Measurements from ENCODE around the gene ZC3H10. TPM values are rescaled to one million over a fixed set of nuclear protein-coding genes. Genes with fewer than 3 reads are reported as not detected.

ZC3H10 gene
- total and polyA plus RNA-seq, 2 experiments from 2014 or later, result 2.7 to 3.0 TPM

DNA sequence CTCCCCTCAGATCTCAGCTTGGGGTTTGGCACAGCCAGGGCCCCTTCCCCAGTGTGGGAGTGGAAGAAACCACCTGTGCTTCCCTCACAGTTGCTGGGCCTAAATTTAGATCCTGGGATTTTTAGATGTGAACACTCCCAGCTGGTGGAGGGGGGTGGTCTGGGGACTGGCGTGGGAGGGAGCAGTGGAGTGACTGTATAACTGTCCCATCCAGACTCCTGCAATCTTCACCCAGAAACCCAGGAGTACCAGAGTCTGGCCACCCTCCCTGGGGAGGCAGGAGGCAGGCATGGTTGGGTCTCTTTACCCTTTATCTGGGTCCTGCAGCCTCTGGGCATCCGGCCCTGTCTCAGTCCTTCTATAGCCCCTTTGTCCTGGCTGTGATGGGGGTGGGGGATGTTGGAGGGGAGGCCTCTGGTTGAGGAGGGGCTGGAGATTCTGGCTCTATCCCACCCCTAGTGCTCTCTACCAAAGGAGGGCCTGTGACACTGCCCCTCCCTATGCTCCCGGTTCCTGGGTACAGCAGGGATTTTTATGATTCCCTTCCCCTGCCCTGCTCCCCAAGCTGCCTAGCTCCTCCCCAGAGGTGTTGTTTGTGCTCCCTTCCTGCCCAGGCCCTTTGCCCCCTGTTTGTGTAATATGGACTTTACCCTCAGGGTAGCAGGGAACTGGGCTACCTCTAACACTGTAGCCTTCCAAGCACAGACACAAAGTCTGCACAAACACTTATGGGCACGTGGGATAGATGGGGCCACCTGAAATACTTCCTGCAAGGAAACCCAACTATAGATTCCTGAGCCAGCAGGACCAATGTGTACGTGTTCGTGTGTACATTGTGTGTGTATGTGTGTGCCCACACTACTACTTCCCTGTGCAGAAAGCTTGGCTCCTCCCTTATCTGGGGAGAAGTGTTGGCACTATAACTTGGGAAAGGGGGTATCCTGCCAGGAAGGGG, 36.4 kb upstream of the ZC3H10 start:
- H3K27me3 ChIP-seq (replicated peaks; ENCODE audit: insufficient read depth), result no peaks in the 10 kb centered on the region; the same call in 1 of the 2 replicates
- H3K9me3 ChIP-seq (ENCODE audit: low read depth), result no peaks in the 10 kb centered on the region
- H2AFZ ChIP-seq, result no peak overlapping the region
- 57 to 67% methylated on average over 6 of the region's 6 CpGs for WGBS, 2 experiments (ENCODE audit: low coverage in 1 of 2, low lambda C conversion rate in 2 of 2, missing lambda C conversion rate in 2 of 2)
- no peak overlapping the region for H3K9ac ChIP-seq
- H3K9me2 ChIP-seq (ENCODE audit: insufficient read depth), result no peaks in the 10 kb centered on the region
- TF ChIP-seq EZH2phosphoT487 (IDR thresholded peaks at IDR 0.05; ENCODE audit: insufficient read depth, low read depth), result no peak
- no peak for TF ChIP-seq EZH2 (IDR thresholded peaks at IDR 0.05; ENCODE audit: insufficient read depth, poor library complexity, severe bottlenecking)
- peaks cover 6% of the 10 kb centered on the region for H3F3A ChIP-seq (ENCODE audit: insufficient read depth)
- H3K79me2 ChIP-seq (ENCODE audit: insufficient read depth), result no peaks in the 10 kb centered on the region
- H3K36me3 ChIP-seq (ENCODE audit: low read depth), result no peaks in the 10 kb centered on the region
- no peaks in the 10 kb centered on the region for H3K4me1 ChIP-seq (ENCODE audit: insufficient read depth)
- no peak overlapping the region for H3K27ac ChIP-seq
- in situ Hi-C loops (cut with MboI), result no loop called here
- H3K4me3 ChIP-seq, result no peak overlapping the region
- no peaks in the 10 kb centered on the region for H4K20me1 ChIP-seq (ENCODE audit: insufficient read depth)
- H3K4me2 ChIP-seq (ENCODE audit: unreplicated experiment), result no peak overlapping the region
- no peak for DNase-seq

DNA sequence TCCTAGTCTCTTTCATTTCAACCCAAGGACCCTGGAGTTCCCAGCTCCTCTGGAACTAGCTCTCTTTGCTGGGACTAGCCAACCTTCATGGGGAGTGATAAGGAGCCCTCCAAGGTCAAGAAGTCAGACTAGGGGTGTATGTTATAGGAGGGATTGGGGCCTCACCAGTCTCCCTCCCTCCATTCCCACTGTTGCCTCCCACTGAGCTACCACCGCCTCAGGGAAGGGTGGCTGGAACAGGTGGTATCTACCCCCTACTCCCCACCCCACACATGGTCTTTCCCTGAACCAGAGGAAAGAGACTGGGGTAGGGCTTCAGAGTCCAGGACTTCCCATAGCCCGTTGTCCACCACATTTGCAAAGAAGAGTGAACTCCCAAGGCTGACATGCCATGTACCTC, 35.7 kb upstream of the ZC3H10 start:
- H3K36me3 ChIP-seq (ENCODE audit: low read depth), result no peaks in the 10 kb centered on the region
- no peak for DNase-seq
- no peaks in the 10 kb centered on the region; the same call in 1 of the 2 replicates for H3K27me3 ChIP-seq (replicated peaks; ENCODE audit: insufficient read depth)
- no peaks in the 10 kb centered on the region for H3K9me2 ChIP-seq (ENCODE audit: insufficient read depth)
- no peak overlapping the region for H2AFZ ChIP-seq
- WGBS, 2 experiments (ENCODE audit: low coverage in 1 of 2, low lambda C conversion rate in 2 of 2, missing lambda C conversion rate in 2 of 2), result 80 to 86% methylated on average over 2 of the region's 2 CpGs
- no peak overlapping the region for H3K27ac ChIP-seq
- H3K9me3 ChIP-seq (ENCODE audit: low read depth), result no peaks in the 10 kb centered on the region
- no peaks in the 10 kb centered on the region for H4K20me1 ChIP-seq (ENCODE audit: insufficient read depth)
- H3K4me1 ChIP-seq (ENCODE audit: insufficient read depth), result no peaks in the 10 kb centered on the region
- H3F3A ChIP-seq (ENCODE audit: insufficient read depth), result peaks cover 6% of the 10 kb centered on the region
- no peak overlapping the region for H3K4me2 ChIP-seq (ENCODE audit: unreplicated experiment)
- H3K4me3 ChIP-seq, result no peak overlapping the region
- H3K79me2 ChIP-seq (ENCODE audit: insufficient read depth), result no peaks in the 10 kb centered on the region
- H3K9ac ChIP-seq, result no peak overlapping the region
- in situ Hi-C loops (cut with MboI), result no loop called here
- no peak for TF ChIP-seq EZH2 (IDR thresholded peaks at IDR 0.05; ENCODE audit: insufficient read depth, poor library complexity, severe bottlenecking)
- TF ChIP-seq EZH2phosphoT487 (IDR thresholded peaks at IDR 0.05; ENCODE audit: insufficient read depth, low read depth), result no peak

DNA sequence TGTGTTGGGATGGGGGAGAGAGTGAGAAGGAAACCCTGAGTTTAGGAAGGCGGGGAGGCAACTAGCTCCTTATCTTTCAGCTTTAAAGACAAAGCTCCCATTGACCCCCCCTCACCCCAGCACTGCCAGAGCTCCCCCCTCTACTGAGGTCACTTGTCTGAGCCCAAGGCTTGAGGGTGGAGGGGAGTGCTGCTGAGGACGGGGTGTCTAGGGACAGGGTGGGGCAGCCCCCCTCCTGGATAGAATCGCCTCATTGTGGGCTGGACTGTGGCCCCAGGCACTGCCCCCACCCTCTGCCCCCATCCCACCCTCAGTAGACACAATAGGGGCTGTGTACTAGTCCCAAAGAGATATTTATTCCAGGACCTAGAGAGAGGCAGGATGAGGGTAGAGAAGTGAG, 35.1 kb upstream of the ZC3H10 start:
- H3K9ac ChIP-seq, result no peak overlapping the region
- no peaks in the 10 kb centered on the region for H3K36me3 ChIP-seq (ENCODE audit: low read depth)
- H4K20me1 ChIP-seq (ENCODE audit: insufficient read depth), result no peaks in the 10 kb centered on the region
- no peak overlapping the region for H3K27ac ChIP-seq
- H3K4me2 ChIP-seq (ENCODE audit: unreplicated experiment), result no peak overlapping the region
- DNase-seq, result no peak
- no peaks in the 10 kb centered on the region for H3K9me2 ChIP-seq (ENCODE audit: insufficient read depth)
- no peaks in the 10 kb centered on the region for H3K4me1 ChIP-seq (ENCODE audit: insufficient read depth)
- TF ChIP-seq EZH2phosphoT487 (IDR thresholded peaks at IDR 0.05; ENCODE audit: insufficient read depth, low read depth), result no peak
- TF ChIP-seq EZH2 (IDR thresholded peaks at IDR 0.05; ENCODE audit: insufficient read depth, poor library complexity, severe bottlenecking), result no peak
- no peaks in the 10 kb centered on the region for H3K9me3 ChIP-seq (ENCODE audit: low read depth)
- WGBS, 2 experiments (ENCODE audit: low coverage in 1 of 2, low lambda C conversion rate in 2 of 2, missing lambda C conversion rate in 2 of 2), result 29 to 32% methylated on average over 2 to 3 of the region's 3 CpGs
- no peak overlapping the region for H2AFZ ChIP-seq
- no peaks in the 10 kb centered on the region for H3K79me2 ChIP-seq (ENCODE audit: insufficient read depth)
- H3K27me3 ChIP-seq (replicated peaks; ENCODE audit: insufficient read depth), result no peaks in the 10 kb centered on the region; the same call in 1 of the 2 replicates
- H3F3A ChIP-seq (ENCODE audit: insufficient read depth), result peaks cover 6% of the 10 kb centered on the region
- in situ Hi-C loops (cut with MboI), result no loop called here
- no peak overlapping the region for H3K4me3 ChIP-seq

DNA sequence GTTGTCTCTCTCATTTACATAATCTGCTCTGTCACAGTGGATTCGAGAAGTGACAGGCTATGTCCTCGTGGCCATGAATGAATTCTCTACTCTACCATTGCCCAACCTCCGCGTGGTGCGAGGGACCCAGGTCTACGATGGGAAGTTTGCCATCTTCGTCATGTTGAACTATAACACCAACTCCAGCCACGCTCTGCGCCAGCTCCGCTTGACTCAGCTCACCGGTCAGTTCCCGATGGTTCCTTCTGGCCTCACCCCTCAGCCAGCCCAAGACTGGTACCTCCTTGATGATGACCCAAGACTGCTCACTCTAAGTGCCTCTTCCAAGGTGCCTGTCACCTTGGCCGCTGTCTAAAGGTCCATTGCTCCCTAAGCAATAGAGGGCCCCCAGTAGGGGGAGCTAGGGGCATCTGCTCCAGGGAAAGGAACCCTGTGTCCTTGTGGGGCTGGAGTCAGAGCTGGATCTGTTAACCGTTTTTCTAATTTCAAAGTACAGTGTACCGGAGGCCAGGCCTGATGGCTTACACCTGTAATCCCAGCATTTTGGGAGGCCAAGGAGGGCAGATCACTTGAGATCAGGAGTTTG, 33.0 kb upstream of the ZC3H10 start:
- no peaks in the 10 kb centered on the region for H3F3A ChIP-seq (ENCODE audit: insufficient read depth)
- H3K27me3 ChIP-seq (replicated peaks; ENCODE audit: insufficient read depth), result no peaks in the 10 kb centered on the region; the same call in 1 of the 2 replicates
- no peak overlapping the region for H3K27ac ChIP-seq
- no peaks in the 10 kb centered on the region for H3K9me2 ChIP-seq (ENCODE audit: insufficient read depth)
- no peaks in the 10 kb centered on the region for H3K79me2 ChIP-seq (ENCODE audit: insufficient read depth)
- H3K4me1 ChIP-seq (ENCODE audit: insufficient read depth), result no peaks in the 10 kb centered on the region
- no peak overlapping the region for H3K4me3 ChIP-seq
- no peak overlapping the region for H2AFZ ChIP-seq
- DNase-seq, result peak; percentile 17
- 74 to 83% methylated on average over 15 of the region's 15 CpGs for WGBS, 2 experiments (ENCODE audit: low coverage in 1 of 2, low lambda C conversion rate in 2 of 2, missing lambda C conversion rate in 2 of 2)
- no peak overlapping the region for H3K4me2 ChIP-seq (ENCODE audit: unreplicated experiment)
- H3K36me3 ChIP-seq (ENCODE audit: low read depth), result no peaks in the 10 kb centered on the region
- no peak overlapping the region for H3K9ac ChIP-seq
- H3K9me3 ChIP-seq (ENCODE audit: low read depth), result no peaks in the 10 kb centered on the region
- in situ Hi-C loops (cut with MboI), result no loop called here
- no peak for TF ChIP-seq EZH2phosphoT487 (IDR thresholded peaks at IDR 0.05; ENCODE audit: insufficient read depth, low read depth)
- no peaks in the 10 kb centered on the region for H4K20me1 ChIP-seq (ENCODE audit: insufficient read depth)

All from GM23248 (cell line).